ENCODE results near the gene FAM180A. TPM values are rescaled to one million over a fixed set of nuclear protein-coding genes. Genes with fewer than 3 reads are reported as not detected.

Gene FAM180A
- total and polyA plus RNA-seq, 2 donors (not counting 1 experiment from before 2014, with no cell fraction given), result not detected

- no peaks in the 10 kb centered on the region for H4K20me1 ChIP-seq (ENCODE audit: control insufficient read depth, insufficient read depth, low read length, poor library complexity, severe bottlenecking)
- H3K27ac Mint-ChIP-seq, result no peak overlapping the region
- no peak overlapping the region for H3K4me3 ChIP-seq (ENCODE audit: control extremely low read depth in 1 of 5, extremely low read depth in 1 of 5, insufficient read depth in 1 of 5, low read depth in 2 of 5, low read length in 4 of 5)
- H3K27me3 ChIP-seq (replicated peaks in 1 of 4; ENCODE audit: control extremely low read depth in 1 of 4, control insufficient read depth in 3 of 4, insufficient read depth in 4 of 4, low read length in 3 of 4), result no peaks in the 10 kb centered on the region
- H3K9me3 Mint-ChIP-seq (ENCODE audit: insufficient read depth), result no peaks in the 10 kb centered on the region
- no peak overlapping the region for H3K9ac ChIP-seq (ENCODE audit: low read length)
- DNase-seq, result no peak
- H3K9me3 ChIP-seq (ENCODE audit: control extremely low read depth in 1 of 3, control insufficient read depth in 2 of 3, insufficient read depth in 1 of 3, low read length in 2 of 3), result no peaks in the 10 kb centered on the region
- H3K27me3 Mint-ChIP-seq, result no peaks in the 10 kb centered on the region
- H2AFZ ChIP-seq (ENCODE audit: insufficient read depth, low read depth, low read length, poor library complexity, severe bottlenecking), result no peak overlapping the region
- no peaks in the 10 kb centered on the region for H3K4me1 Mint-ChIP-seq
- H3K4me1 ChIP-seq (ENCODE audit: control insufficient read depth in 2 of 2, insufficient read depth in 2 of 2, low read length in 2 of 2), result no peaks in the 10 kb centered on the region
- ChIA-PET POLR2A (no interaction called here), CTCF (no interaction called here)
- ATAC-seq (ENCODE audit: low read depth), result no peak
- no peaks in the 10 kb centered on the region for H3K79me2 ChIP-seq (ENCODE audit: control insufficient read depth, insufficient read depth, low read length)
- no peak overlapping the region for H3K4me3 Mint-ChIP-seq
- 100% methylated on average over 3 of the region's 3 CpGs for WGBS (ENCODE audit: insufficient coverage)
- no peak overlapping the region for H3K27ac ChIP-seq (ENCODE audit: low read length in 2 of 2)
- intact Hi-C loops (cut with micrococcal nuclease), result no loop called here
- peaks cover 0 to 1% of the 10 kb centered on the region in 2 experiments for H3K36me3 ChIP-seq (replicated peaks in 1 of 2; ENCODE audit: control extremely low read depth in 1 of 2, control insufficient read depth in 1 of 2, extremely low read depth in 1 of 2, insufficient read depth in 2 of 2, low read length in 1 of 2)
- H3K4me2 ChIP-seq (replicated peaks; ENCODE audit: low read depth, low read length, poor library complexity, severe bottlenecking), result no peak overlapping the region
- no peak for TF ChIP-seq CTCF (IDR thresholded peaks at IDR 0.05)
- TF ChIP-seq EZH2 (IDR thresholded peaks at IDR 0.05; ENCODE audit: borderline replicate concordance, insufficient read depth, low read depth, low read length, poor library complexity, severe bottlenecking), result no peak
Measured at GRCh38 chr7:135690566-135690965, 58.0 kb downstream of the FAM180A start.

GRCh38 chr7:135687466-135687865, 61.1 kb downstream of the FAM180A start:
- POLR2A ChIA-PET, result no interaction called here
- intact Hi-C loops (cut with micrococcal nuclease), result no loop called here
- Histone ChIP-seq H3K36me3 (replicated peaks in 1 of 2; ENCODE audit: control extremely low read depth in 1 of 2, control insufficient read depth in 1 of 2, extremely low read depth in 1 of 2, insufficient read depth in 2 of 2, low read length in 1 of 2) (peaks cover 0 to 1% of the 10 kb centered on the region in 2 experiments), H3K27me3 (replicated peaks in 1 of 4; ENCODE audit: control extremely low read depth in 1 of 4, control insufficient read depth in 3 of 4, insufficient read depth in 4 of 4, low read length in 3 of 4) (no peaks in the 10 kb centered on the region), H3K9me3 (ENCODE audit: control extremely low read depth in 1 of 3, control insufficient read depth in 2 of 3, insufficient read depth in 1 of 3, low read length in 2 of 3) (no peaks in the 10 kb centered on the region), H3K79me2 (ENCODE audit: control insufficient read depth, insufficient read depth, low read length) (no peaks in the 10 kb centered on the region), H3K4me3 (ENCODE audit: control extremely low read depth in 1 of 5, extremely low read depth in 1 of 5, insufficient read depth in 1 of 5, low read depth in 2 of 5, low read length in 4 of 5) (no peak overlapping the region), H3K27ac (ENCODE audit: low read length in 2 of 2) (no peak overlapping the region), H3K4me2 (replicated peaks; ENCODE audit: low read depth, low read length, poor library complexity, severe bottlenecking) (no peak overlapping the region), H4K20me1 (ENCODE audit: control insufficient read depth, insufficient read depth, low read length, poor library complexity, severe bottlenecking) (no peaks in the 10 kb centered on the region), H3K4me1 (ENCODE audit: control insufficient read depth in 2 of 2, insufficient read depth in 2 of 2, low read length in 2 of 2) (peaks cover 0 to under 1% of the 10 kb centered on the region in 2 donors), H2AFZ (ENCODE audit: insufficient read depth, low read depth, low read length, poor library complexity, severe bottlenecking) (no peak overlapping the region), H3K9ac (ENCODE audit: low read length) (no peak overlapping the region)
- no peak for TF ChIP-seq EZH2 (IDR thresholded peaks at IDR 0.05; ENCODE audit: borderline replicate concordance, insufficient read depth, low read depth, low read length, poor library complexity, severe bottlenecking)
- no peak for TF ChIP-seq CTCF (IDR thresholded peaks at IDR 0.05)
- no CpG with 5 or more reads among the region's 1 CpG for WGBS (ENCODE audit: insufficient coverage)
- Mint-ChIP-seq H3K27me3 (no peaks in the 10 kb centered on the region), H3K9me3 (ENCODE audit: insufficient read depth) (no peaks in the 10 kb centered on the region), H3K4me3 (no peak overlapping the region), H3K4me1 (peaks cover 4% of the 10 kb centered on the region), H3K27ac (no peak overlapping the region)
- CTCF ChIA-PET, result interaction anchor here (1.4 kb wide), 1 partner anchor 13 kb away, joined by 3 read pairs; no protein-coding TSS in a partner anchor
- DNase-seq (no peak), ATAC-seq (ENCODE audit: low read depth) (no peak)

Data from B cell (primary cell).